PFSK-1 (cell line): ENCODE measurements around the gene ARHGAP15.

Experiments used
- FOXP2 ChIP-seq: optimal IDR thresholded peaks from 2 replicates; pipeline ENCODE3; 2011; ENCODE audit warnings: borderline replicate concordance, control low read depth, inconsistent platforms; ENCODE audit not compliant: insufficient read depth; ENCODE audit errors: extremely low read length, extremely low read depth
- POLR2AphosphoS5 ChIP-seq: IDR thresholded peaks from 2 replicates; pipeline ENCODE4 v1.6.1; 2012; ENCODE audit warnings: low read depth, mild to moderate bottlenecking, control low read depth, low read length, moderate library complexity
- REST ChIP-seq, 2 experiments: IDR thresholded peaks; 2 replicates each; pipeline versions ENCODE4 v1.6.1 to v1.8.0; 2011 to 2012; ENCODE audit warnings: low read depth in 2 of 2, low read length in 2 of 2, control low read depth in 1 of 2, inconsistent platforms in 1 of 2, mild to moderate bottlenecking in 1 of 2, moderate library complexity in 1 of 2; ENCODE audit not compliant: insufficient read depth in 1 of 2
- SIN3A ChIP-seq: IDR thresholded peaks from 2 replicates; pipeline ENCODE4 v1.6.1; 2012; ENCODE audit warnings: mild to moderate bottlenecking, low read length, moderate library complexity, borderline replicate concordance; ENCODE audit not compliant: insufficient read depth
- TAF1 ChIP-seq: IDR thresholded peaks from 2 replicates; pipeline ENCODE4 v1.6.1; 2012; ENCODE audit warnings: low read length, control low read depth, borderline replicate concordance; ENCODE audit not compliant: insufficient read depth

Gene ARHGAP15

DNA sequence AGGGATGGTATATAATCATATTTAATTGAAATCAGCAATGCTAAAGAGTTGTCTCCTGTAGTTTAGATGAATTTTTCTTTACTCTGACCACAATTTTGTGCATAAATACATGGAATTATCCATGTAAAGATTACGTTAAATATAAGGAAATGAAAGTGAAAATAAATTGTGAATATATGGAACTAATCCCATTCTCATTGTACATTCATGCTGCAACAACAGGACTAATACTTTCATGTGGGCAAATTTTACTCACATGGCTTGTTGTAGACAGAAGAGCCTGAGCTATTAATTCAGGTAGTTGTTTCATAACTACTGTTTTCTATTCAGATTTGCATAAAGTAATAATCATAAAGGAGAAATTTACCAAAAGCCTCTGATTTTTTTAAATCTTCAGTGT, 357.8 kb downstream of the ARHGAP15 start:
- TF ChIP-seq REST (IDR thresholded peaks at IDR 0.05; ENCODE audit: insufficient read depth in 1 of 2, low read depth in 2 of 2, low read length in 2 of 2) (no peak), FOXP2 (no peak), TAF1 (no peak), POLR2AphosphoS5 (no peak), SIN3A (no peak)

DNA sequence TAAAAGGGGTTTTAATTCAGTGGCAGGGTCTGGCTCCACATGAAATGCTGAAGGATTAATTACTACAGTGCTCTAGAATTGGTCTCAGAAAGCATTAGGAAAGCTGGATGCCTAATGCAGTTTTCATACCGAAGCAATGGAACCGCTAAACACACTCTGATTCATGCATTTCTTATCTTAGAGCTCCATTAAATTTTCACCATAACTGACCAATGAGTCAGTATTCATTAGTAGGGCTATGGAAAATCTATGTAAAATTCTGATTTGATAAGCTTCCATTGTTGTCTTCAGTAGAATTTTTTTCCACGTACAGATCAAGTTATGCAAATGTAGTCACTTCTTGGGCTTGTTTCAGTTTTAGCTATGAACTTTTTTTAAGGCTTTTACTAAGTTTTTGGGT, 359.9 kb downstream of the ARHGAP15 start:
- no peak for TF ChIP-seq SIN3A
- TF ChIP-seq FOXP2, result no peak
- no peak for TF ChIP-seq TAF1
- TF ChIP-seq REST (IDR thresholded peaks at IDR 0.05; ENCODE audit: insufficient read depth in 1 of 2, low read depth in 2 of 2, low read length in 2 of 2), result no peak
- no peak for TF ChIP-seq POLR2AphosphoS5

GRCh38 chr2:143491131-143491530, 361.9 kb downstream of the ARHGAP15 start:
- TF ChIP-seq TAF1 (no peak), REST (IDR thresholded peaks at IDR 0.05; ENCODE audit: insufficient read depth in 1 of 2, low read depth in 2 of 2, low read length in 2 of 2) (no peak), FOXP2 (no peak), SIN3A (no peak)

- TF ChIP-seq TAF1 (no peak), REST (IDR thresholded peaks at IDR 0.05; ENCODE audit: insufficient read depth in 1 of 2, low read depth in 2 of 2, low read length in 2 of 2) (no peak), FOXP2 (no peak), POLR2AphosphoS5 (no peak), SIN3A (no peak)
These were observed 364.1 kb downstream of the ARHGAP15 start for GRCh38 chr2:143493339-143493738.

DNA sequence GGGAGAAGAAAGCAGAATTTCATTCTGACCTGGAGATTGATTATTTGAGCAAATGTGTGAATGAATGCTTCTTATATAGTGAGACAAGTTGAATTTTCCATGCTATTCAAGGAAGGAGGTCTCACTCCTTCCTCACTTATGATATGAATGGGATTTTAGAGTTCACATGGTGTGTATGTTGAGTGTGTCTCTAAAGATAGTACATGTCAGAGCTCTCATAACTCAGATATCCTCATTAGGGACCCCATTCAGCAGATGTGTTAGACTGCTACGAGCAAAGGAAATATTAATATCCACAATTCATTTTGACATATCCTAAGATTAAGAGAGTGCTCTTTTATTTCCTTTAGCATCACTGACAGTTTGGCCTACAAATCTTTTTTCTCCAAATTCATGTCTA, 368.5 kb downstream of the ARHGAP15 start:
- no peak for TF ChIP-seq REST (IDR thresholded peaks at IDR 0.05; ENCODE audit: insufficient read depth in 1 of 2, low read depth in 2 of 2, low read length in 2 of 2)
- TF ChIP-seq FOXP2, result no peak
- TF ChIP-seq POLR2AphosphoS5, result no peak
- no peak for TF ChIP-seq TAF1
- TF ChIP-seq SIN3A, result no peak
